GM18519 (cell line): ENCODE data around the gene CDC20.
"Not testable (repeated sequence)": the region's sequence is repeated elsewhere in the genome, so short reads cannot be mapped to it uniquely, and the experiment has no call there.

ENCODE experiments used
- ATAC-seq: cut with Tn5 transposase; IDR thresholded peaks from one replicate; pipeline ENCODE4 v1.9.1; 2021; ENCODE audit warnings: mild to moderate bottlenecking, moderate library complexity; ENCODE audit not compliant: unreplicated experiment, low FRiP score

Gene CDC20

GRCh38 chr1:43354471-43354870 is 4.3 kb upstream of the CDC20 start:
- no peak for ATAC-seq

DNA sequence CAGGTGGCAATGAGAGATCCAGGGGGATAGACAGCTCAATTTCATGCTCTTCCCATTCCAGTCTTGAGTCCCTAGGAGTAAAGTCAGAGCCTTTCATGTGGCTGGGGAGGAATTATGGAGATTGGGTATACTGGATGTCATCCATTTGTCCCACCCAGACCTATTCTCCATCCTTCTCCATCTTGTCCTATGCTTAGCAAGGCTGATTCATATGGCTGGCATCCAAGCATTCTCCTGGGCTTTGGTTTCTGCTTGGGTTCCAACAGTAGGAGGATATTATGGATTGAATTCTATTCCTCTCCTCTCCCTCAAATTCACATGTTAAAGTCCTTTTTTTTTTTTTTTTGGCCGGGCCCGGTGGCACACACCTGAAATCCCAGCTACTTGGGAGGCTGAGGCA is 3.8 kb upstream of the CDC20 start:
- ATAC-seq: no peak

- no peak for ATAC-seq
These were observed 1.5 kb upstream of the CDC20 start for GRCh38 chr1:43357251-43357650.

DNA sequence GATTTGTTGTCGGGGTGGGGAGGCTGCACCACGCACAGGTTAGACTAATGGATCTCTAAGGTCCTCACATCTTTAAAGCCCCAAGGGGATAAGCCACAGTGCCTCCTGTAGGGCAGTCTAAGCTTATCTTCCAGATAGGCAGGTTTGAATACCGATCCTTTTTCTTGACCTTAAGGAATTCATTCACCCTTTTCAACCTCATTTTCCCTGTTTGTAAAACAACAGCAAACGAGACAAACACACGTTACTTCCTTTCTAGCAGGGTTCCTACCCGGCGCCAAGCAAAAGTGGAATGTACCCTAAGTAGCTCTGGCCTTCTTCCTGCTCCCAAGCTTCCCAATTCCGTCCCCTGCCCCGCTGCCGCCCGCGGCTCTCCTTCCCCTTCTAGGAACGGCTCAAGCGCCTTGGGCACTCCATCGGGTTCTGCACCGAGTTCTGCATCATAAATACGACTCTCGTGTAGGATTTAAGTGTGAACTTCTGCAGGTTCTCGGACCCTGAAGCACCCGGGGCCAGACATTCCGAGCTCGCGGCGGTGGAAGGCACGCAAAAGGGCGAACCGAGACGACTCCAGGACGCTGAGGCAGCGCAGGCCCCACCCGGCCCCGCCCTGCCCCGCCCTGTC is 548 bp upstream of the CDC20 start:
- no peak for ATAC-seq

DNA sequence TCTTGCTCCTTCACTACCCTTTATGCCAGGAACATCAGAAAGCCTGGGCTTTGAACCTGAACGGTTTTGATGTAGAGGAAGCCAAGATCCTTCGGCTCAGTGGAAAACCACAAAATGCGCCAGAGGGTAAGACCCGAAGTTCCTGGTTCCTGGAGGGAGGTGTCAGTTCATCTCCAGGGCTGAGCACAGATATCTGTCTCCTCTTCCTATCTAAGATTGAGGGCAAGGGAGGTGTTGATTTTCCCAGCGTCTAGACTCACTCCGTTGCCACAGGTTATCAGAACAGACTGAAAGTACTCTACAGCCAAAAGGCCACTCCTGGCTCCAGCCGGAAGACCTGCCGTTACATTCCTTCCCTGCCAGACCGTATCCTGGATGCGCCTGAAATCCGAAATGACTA is 915 bp downstream of the CDC20 start:
- no peak for ATAC-seq

DNA sequence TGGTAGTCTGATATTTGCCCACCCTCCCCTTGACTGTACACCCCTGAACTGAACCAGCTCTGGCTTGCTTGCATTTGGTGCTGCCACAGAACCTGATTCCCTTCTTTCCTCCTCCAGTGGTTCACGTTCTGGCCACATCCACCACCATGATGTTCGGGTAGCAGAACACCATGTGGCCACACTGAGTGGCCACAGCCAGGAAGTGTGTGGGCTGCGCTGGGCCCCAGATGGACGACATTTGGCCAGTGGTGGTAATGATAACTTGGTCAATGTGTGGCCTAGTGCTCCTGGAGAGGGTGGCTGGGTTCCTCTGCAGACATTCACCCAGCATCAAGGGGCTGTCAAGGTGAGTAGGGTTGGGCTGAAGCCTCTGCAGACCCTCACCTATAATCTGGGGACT is 1.8 kb downstream of the CDC20 start:
- no peak for ATAC-seq

DNA sequence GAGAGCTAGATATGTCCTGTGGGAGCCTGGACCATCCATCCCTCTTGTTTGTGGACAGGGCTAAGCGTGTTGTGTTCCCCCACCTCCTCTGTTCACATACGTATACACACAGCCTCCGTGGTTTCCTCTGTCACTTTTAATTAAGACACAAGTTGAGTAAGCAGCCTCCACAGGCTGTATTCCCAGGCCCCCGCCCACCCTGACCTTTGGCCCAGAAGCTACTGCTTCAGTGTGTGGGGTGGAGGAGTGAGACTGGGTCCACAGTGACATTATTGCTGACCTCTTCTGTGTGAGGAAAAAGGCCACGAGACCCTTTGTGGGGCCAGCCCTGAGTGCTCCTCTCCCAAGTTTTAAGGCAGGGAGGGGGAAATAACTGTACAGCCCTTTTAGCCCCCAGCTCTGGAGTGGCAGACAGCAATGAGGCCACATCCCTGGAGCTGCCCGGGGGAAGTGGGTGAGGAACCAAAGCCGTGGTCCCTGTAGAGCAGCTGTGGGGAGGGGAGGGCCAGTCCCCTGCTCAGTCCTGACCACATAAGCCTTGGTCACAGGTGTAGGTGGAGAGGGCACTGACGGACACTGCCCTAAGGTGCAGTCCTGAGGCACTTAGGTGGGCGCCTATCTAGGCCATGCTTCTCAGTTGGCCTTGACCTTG is 4.6 kb downstream of the CDC20 start:
- ATAC-seq: no peak

GRCh38 chr1:43363935-43364525 is 5.2 kb downstream of the CDC20 start:
- no peak for ATAC-seq

DNA sequence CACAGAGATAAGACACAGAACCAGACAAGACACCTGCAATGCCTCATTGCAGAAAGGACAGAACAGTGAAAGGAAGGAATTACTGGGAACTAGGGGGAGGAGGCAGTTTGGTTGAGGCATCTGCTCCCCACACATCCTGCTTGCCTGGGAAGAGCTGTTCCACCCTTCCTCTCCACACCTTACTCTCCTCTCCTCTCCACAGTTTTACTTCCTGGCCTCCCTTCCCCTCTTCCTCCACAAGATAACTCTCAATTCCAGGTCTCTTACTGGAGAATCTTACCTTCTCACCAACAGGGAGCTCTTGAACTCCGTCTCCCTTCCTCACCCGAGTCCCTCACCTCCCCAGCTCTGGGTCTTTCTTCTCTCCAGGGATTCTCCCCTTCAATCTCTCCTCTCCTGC is 6.9 kb downstream of the CDC20 start:
- no peak for ATAC-seq

GRCh38 chr1:43366179-43366578 is 7.4 kb downstream of the CDC20 start:
- no peak for ATAC-seq

DNA sequence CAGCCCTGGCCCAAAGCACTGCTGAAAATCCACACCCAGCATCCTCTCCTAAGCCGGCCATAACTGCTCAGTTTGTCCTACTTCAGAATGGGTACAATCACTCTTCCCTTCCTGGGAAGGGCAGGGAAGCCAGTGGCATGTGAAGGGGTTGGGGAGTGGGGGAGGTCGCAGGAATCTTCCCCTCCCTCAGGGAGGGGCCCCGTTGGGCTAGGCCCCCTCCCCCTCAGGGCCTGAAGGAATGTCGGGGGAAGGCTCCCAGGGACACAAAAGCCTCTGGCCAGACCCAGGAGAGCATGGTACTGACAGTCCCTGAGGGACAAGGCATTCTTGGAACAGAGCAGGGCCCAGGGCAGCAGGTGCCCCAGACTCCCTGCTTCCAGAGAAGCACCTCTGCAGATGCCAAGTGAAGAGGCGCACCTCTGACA is 7.8 kb downstream of the CDC20 start:
- no peak for ATAC-seq

- ATAC-seq: peak; percentile 7
These were observed 8.5 kb downstream of the CDC20 start for GRCh38 chr1:43367026-43367903.

DNA sequence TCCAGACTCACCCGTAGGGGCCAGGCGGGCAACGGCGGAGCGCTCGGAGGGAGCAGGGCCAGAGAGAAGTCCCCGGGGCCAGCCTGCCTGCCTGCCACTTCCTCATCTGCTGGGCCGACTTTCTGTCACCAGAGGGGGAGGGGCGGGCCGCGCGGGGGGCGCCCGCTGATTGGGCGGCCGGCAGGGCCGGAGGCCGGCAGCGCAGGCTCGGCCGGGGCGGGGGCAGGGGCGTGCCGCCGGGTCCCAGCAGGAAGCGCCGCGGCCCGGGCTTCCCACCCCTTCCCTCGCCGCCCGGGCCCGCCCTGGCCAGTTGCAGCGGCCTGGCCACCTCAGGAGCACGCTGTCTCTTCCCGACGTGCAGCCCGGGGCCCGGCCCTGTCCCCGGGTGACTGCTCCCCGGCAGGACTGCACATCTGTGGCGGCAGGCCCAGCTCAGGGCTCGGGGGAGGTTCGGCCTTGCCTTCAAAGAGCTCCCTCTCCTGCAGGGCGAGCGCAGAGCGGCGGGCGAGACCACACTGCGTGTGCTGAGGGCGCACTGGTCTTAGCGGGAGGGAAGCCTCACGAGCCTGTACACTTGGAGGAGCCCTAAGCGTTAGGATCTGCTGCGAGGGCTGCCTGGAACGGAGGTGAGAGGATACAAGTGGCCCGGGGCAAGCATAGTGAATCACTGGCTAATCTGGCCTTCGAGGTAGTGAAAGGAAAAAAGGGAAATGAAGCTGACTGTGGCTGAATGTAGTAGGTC is 9.3 kb downstream of the CDC20 start, which contains the start of gene ELOVL1:
Gene ELOVL1 (minus strand): TSS at position 108 of the 742 bp plus-strand sequence. CDS start 2,402 bp downstream, outside the sequence.
- peak; percentile 45 for ATAC-seq

DNA sequence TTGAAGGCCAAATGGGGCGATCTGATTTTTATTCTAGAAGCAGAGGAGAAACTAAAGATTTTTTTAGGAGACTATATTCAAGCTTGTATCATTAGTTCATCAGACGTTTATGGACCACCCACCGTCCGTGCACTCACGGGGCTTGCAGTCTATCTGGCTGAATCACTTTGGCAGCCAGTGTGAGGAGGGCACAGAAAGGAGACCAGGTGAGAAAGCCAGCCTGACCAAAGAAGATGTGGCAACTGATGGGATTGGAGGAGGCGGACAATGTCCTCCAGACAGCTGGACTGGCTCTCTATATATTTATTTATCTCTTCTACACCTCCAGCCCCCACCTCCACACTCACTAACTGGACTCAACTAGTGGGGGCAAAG is 9.9 kb downstream of the CDC20 start:
- no peak for ATAC-seq

DNA sequence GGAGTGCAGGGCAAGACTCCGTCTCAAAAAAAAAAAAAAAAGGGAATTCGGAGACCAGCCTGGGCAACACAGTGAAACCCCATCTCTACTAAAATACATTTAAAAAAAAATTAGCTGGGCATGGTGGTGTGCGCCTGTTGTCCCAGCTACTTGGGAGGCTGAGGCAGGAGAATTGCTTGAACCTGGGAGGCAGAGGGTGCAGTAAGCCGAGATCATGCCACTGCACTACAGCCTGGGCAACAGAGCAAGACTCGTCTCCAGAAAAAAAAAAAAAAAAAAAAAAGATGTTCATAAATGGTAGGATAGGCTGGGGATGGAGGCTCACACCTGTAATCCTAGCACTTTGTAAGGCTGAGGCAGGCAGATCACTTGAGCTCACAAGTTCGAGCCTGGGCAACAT is 11.0 kb downstream of the CDC20 start:
- ATAC-seq: not testable (repeated sequence)

GRCh38 chr1:43370564-43370963 is 11.8 kb downstream of the CDC20 start:
- ATAC-seq: no peak

DNA sequence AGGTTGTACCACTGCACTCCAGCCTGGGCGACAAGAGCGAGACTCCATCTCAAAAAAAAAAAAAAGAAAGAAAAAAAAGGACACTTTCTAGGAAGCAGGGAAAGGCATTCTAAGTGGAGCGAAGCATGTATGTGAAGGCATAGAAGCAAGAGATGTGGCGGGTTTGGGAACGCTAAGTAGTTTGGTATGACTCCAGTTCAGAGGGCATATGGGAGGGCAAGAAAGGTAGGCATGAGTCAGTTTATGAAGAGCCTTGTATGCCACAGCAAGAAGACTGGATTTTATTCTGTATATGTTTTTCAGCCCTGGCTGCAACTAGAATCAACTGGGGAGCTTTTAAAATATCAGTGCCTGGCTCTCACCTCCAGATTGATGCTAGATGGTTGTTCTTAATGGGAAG is 13.4 kb downstream of the CDC20 start:
- ATAC-seq: no peak

DNA sequence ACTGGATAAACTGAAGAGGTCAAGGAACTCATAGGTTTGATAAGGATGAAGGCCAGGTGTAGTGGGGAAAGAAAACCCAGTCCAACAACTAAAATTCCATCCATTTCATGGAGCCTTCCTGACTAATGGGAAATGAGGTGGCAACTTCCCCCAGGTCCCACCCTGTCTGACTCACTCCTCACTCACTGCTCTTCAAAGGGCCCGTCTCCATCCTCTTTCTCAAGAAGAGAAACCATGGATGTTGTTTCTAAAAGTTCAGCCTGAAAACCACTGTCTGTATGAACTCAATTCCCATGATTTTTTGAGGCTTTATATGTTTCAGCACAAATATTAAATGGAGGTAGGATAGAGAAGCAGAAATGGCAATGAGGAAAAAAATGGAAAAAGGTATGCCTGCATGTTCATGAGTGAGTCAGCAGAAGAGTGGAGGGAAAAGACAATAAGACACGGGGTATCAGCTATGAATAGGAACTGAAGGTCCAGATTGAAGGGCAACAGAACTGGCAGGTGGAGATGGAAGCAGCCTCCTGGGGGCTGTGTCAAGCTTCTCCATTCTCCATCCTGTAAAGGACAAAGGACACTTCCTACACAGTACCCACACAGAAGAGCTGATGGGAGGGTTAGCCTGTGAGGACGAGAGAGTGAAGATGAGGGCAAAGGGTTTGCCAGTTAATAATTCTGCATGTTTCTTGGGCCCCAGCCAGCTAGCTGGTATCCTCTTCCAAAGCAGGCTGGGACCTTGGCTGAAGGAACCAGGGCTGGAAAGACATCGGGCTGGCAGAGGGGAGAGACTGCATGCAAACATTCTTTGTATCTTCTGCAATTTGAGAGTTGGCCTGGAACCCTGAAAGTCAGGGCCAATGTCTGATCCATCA is 14.5 kb downstream of the CDC20 start:
- no peak for ATAC-seq

DNA sequence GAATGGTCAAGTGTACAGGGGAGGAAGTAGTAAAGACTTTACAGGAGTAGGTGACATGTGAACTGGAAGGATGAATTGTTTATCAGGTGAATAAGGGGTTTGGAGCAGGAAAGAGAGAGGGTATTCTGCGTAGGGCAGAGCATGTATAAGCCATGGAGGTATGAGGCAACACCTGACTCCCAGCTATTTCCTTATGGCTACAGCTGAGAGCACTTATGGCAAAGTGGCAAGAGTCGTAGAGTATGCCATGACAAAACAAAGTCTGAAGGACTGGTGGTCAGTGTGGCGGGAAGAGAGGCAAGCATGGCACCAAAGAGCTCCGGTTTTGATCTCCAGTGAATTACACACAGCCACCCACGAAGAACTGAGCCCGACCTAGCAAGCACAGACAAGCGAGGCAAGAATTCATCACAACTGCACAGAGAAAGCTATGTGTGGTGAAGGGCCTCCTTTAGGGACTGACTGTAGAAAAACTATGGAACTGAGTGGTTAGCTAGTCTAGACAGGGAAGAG is 18.0 kb downstream of the CDC20 start:
- no peak for ATAC-seq
